Astrocyte (in vitro differentiated cells and primary cell): ENCODE data around the gene SERPINA9. TPM values are rescaled to one million over a fixed set of nuclear protein-coding genes. Genes with fewer than 3 reads are reported as not detected.

Experiments used
- DNase-seq: peaks from one replicate; pipeline ENCODE4 v3.0.0-alpha.2; 2010; ENCODE audit warnings: low read depth
- FAIRE-seq: peaks from 2 replicates; lab custom pipeline; 2011; peaks lifted over from hg19 to GRCh38; lab: Jason Lieb, UNC
- H2AFZ ChIP-seq: 2 replicates; pipeline ENCODE4 v1.6.0; 2012; ENCODE audit warnings: low read depth, low read length, inconsistent platforms
- H3K27ac ChIP-seq: 2 replicates; pipeline ENCODE4 v1.5.1; 2011; ENCODE audit warnings: low read depth, low read length, inconsistent platforms
- H3K27me3 ChIP-seq: 2 replicates; pipeline ENCODE4 v1.6.0; 2011; ENCODE audit warnings: low read length, inconsistent platforms; ENCODE audit not compliant: insufficient read depth
- H3K36me3 ChIP-seq: 2 replicates; pipeline ENCODE4 v1.5.1; 2011; ENCODE audit warnings: low read length, inconsistent platforms; ENCODE audit not compliant: insufficient read depth
- H3K4me1 ChIP-seq: 2 replicates; pipeline ENCODE4 v1.5.1; 2011; ENCODE audit warnings: low read length, inconsistent platforms; ENCODE audit not compliant: insufficient read depth
- H3K4me2 ChIP-seq: 2 replicates; pipeline ENCODE4 v1.6.0; 2012; ENCODE audit warnings: low read length, inconsistent platforms
- H3K4me3 ChIP-seq: 2 replicates; pipeline ENCODE4 v1.5.1; 2011; ENCODE audit warnings: low read depth, mild to moderate bottlenecking, low read length, inconsistent platforms; ENCODE audit not compliant: insufficient read depth
- H3K79me2 ChIP-seq: 2 replicates; pipeline ENCODE4 v1.6.0; 2012; ENCODE audit warnings: mild to moderate bottlenecking, low read length, inconsistent platforms; ENCODE audit not compliant: insufficient read depth
- H3K9ac ChIP-seq: 2 replicates; pipeline ENCODE4 v1.6.0; 2012; ENCODE audit warnings: mild to moderate bottlenecking, low read length, inconsistent platforms
- H3K9me3 ChIP-seq: 2 replicates; pipeline ENCODE4 v1.5.1; 2012; ENCODE audit warnings: low read depth, mild to moderate bottlenecking, low read length, inconsistent platforms; ENCODE audit not compliant: insufficient read depth
- H4K20me1 ChIP-seq: 2 replicates; pipeline ENCODE4 v1.6.0; 2012; ENCODE audit warnings: low read length, inconsistent platforms; ENCODE audit not compliant: insufficient read depth
- H3K27ac Mint-ChIP-seq: one replicate; pipeline ENCODE4 v1.8.0; 2021; ENCODE audit warnings: mild to moderate bottlenecking, mixed read lengths; ENCODE audit not compliant: unreplicated experiment
- H3K27me3 Mint-ChIP-seq: one replicate; pipeline ENCODE4 v1.8.0; 2021; ENCODE audit warnings: low read depth, mixed read lengths; ENCODE audit not compliant: unreplicated experiment
- H3K36me3 Mint-ChIP-seq: one replicate; pipeline ENCODE4 v1.8.0; 2021; ENCODE audit warnings: low read depth, mixed read lengths; ENCODE audit not compliant: unreplicated experiment
- H3K4me1 Mint-ChIP-seq: one replicate; pipeline ENCODE4 v1.8.0; 2021; ENCODE audit warnings: low read depth, mixed read lengths; ENCODE audit not compliant: unreplicated experiment
- H3K4me3 Mint-ChIP-seq: one replicate; pipeline ENCODE4 v1.8.0; 2021; ENCODE audit warnings: mild to moderate bottlenecking, moderate library complexity, mixed read lengths; ENCODE audit not compliant: unreplicated experiment
- H3K9me3 Mint-ChIP-seq: one replicate; pipeline ENCODE4 v1.8.0; 2021; ENCODE audit warnings: mild to moderate bottlenecking, mixed read lengths; ENCODE audit not compliant: unreplicated experiment
- EZH2 ChIP-seq: IDR thresholded peaks from 2 replicates; pipeline ENCODE4 v1.6.1; 2012; ENCODE audit warnings: mild to moderate bottlenecking, low read length, inconsistent platforms; ENCODE audit not compliant: insufficient read depth
- total RNA-seq: library from RNA; stranded (reverse); gene quantifications from 2 replicates; pipeline ENCODE4 v1.2.1, GENCODE V29; 2021
- TF ChIP-seq, protein P1 (sequence below): IDR thresholded peaks from 2 replicates; pipeline ENCODE4 v1.5.1; 2011; ENCODE audit warnings: low read depth, mild to moderate bottlenecking, inconsistent platforms, low read length, moderate library complexity; ENCODE audit not compliant: insufficient read depth

Gene SERPINA9
- total RNA-seq, 1 donor from 2014 or later, result not detected

DNA sequence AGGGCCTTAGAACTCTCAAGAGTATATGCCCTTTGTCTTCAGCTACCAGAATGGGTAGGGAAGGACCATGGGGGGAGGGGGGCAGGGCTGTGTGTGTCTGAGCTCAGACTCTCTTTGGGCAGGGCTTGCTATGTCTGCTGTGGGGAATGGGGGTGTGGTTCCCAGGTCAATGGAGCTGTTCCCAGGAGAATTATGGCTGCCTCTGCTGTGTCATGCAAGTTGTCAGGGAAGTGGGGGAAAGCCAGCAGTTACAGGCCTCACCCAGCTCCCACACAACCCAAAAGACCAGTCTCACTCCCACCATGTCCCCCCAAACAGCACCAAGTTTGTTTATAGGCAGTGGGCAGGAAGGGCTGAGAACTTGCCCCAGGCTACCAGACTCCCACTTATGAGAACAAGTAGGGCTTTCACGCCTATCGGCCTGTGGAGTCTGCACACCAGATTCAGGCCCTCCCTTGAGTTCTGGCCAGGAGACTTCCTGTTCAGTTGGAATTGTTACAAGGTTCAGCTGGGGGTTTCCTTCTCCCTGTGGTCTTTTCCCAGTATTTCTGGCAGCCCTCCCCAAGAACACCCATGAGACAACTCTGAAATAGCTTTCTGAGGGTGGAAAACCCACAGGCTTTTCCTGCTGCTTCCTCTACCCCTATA is 17.3 kb downstream of the SERPINA9 start:
- H3K27ac Mint-ChIP-seq, result no peak overlapping the region
- peaks cover 2% of the 10 kb centered on the region for H3K27me3 Mint-ChIP-seq
- Histone ChIP-seq H3K79me2 (no peaks in the 10 kb centered on the region), H3K4me1 (no peaks in the 10 kb centered on the region), H2AFZ (no peak overlapping the region), H3K27ac (no peak overlapping the region), H3K9ac (no peak overlapping the region), H3K27me3 (no peaks in the 10 kb centered on the region), H3K4me2 (no peak overlapping the region), H3K9me3 (no peaks in the 10 kb centered on the region), H4K20me1 (no peaks in the 10 kb centered on the region), H3K36me3 (no peaks in the 10 kb centered on the region), H3K4me3 (no peak overlapping the region)
- H3K36me3 Mint-ChIP-seq, result peaks cover 2% of the 10 kb centered on the region
- FAIRE-seq (no peak), DNase-seq (no peak)
- H3K4me1 Mint-ChIP-seq, result peaks cover 2% of the 10 kb centered on the region
- H3K4me3 Mint-ChIP-seq, result no peak overlapping the region
- peaks cover 8% of the 10 kb centered on the region for H3K9me3 Mint-ChIP-seq
- no peak for TF ChIP-seq EZH2
- TF ChIP-seq, protein P1, sequence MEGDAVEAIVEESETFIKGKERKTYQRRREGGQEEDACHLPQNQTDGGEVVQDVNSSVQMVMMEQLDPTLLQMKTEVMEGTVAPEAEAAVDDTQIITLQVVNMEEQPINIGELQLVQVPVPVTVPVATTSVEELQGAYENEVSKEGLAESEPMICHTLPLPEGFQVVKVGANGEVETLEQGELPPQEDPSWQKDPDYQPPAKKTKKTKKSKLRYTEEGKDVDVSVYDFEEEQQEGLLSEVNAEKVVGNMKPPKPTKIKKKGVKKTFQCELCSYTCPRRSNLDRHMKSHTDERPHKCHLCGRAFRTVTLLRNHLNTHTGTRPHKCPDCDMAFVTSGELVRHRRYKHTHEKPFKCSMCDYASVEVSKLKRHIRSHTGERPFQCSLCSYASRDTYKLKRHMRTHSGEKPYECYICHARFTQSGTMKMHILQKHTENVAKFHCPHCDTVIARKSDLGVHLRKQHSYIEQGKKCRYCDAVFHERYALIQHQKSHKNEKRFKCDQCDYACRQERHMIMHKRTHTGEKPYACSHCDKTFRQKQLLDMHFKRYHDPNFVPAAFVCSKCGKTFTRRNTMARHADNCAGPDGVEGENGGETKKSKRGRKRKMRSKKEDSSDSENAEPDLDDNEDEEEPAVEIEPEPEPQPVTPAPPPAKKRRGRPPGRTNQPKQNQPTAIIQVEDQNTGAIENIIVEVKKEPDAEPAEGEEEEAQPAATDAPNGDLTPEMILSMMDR, result no peak

DNA sequence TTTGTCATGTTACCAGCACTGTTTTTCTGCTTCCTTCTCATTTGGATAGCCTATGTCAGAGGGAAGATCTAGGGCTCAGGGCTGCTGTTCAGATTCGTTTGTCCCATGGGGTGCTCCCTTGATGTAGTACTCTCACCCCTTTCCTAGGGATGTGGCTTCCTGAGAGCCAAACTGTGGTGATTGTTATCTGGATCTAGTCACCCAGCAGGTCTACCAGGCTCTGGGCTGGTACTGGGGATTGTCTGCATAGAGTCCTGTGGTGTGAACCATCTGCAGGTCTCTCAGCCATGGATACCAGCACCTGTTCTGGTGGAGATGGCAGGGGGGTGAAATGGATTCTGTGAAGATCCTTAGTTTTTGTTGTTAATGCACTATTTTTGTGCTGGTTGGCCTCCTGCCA is 17.9 kb downstream of the SERPINA9 start:
- Mint-ChIP-seq H3K4me3 (no peak overlapping the region), H3K4me1 (peaks cover 2% of the 10 kb centered on the region), H3K9me3 (peaks cover 8% of the 10 kb centered on the region), H3K36me3 (peaks cover 2% of the 10 kb centered on the region), H3K27me3 (peaks cover 2% of the 10 kb centered on the region), H3K27ac (no peak overlapping the region)
- DNase-seq (no peak), FAIRE-seq (no peak)
- Histone ChIP-seq H4K20me1 (no peaks in the 10 kb centered on the region), H3K27me3 (no peaks in the 10 kb centered on the region), H3K9ac (no peak overlapping the region), H3K4me3 (no peak overlapping the region), H2AFZ (no peak overlapping the region), H3K4me1 (no peaks in the 10 kb centered on the region), H3K36me3 (no peaks in the 10 kb centered on the region), H3K79me2 (no peaks in the 10 kb centered on the region), H3K27ac (no peak overlapping the region), H3K4me2 (no peak overlapping the region), H3K9me3 (no peaks in the 10 kb centered on the region)
- TF ChIP-seq, protein P1, result no peak
- no peak for TF ChIP-seq EZH2

DNA sequence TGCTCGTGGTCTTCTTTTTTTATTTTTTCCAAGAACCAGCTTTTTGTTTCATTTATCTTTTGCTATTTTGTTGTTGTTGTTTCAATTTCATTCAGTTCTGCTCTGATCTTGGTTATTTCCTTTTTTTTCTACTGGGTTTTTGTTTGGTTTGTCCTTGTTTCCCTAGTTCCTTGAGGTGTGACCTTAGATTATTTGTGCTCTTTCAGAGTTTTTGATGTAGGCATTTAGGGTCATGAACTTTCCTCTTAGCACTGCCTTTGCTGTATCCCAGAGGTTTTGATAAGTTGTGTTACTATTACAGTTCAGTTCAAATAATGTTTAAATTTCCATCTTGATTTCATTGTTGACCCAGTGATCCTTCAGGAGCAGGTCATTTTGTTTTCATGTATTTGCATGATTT is 20.1 kb downstream of the SERPINA9 start:
- FAIRE-seq (no peak), DNase-seq (no peak)
- no peak overlapping the region for H3K4me3 ChIP-seq
- H3K9ac ChIP-seq, result no peak overlapping the region
- H2AFZ ChIP-seq, result no peak overlapping the region
- no peaks in the 10 kb centered on the region for H3K79me2 ChIP-seq
- H3K27me3 ChIP-seq, result peaks cover 6% of the 10 kb centered on the region
- H4K20me1 ChIP-seq, result no peaks in the 10 kb centered on the region
- H3K9me3 ChIP-seq, result no peaks in the 10 kb centered on the region
- H3K4me1 ChIP-seq, result no peaks in the 10 kb centered on the region
- H3K4me2 ChIP-seq, result no peak overlapping the region
- H3K27me3 Mint-ChIP-seq, result peaks cover 11% of the 10 kb centered on the region
- peaks cover 8% of the 10 kb centered on the region for H3K9me3 Mint-ChIP-seq
- TF ChIP-seq, protein P1, result no peak
- no peak for TF ChIP-seq EZH2
- H3K36me3 Mint-ChIP-seq, result peaks cover 2% of the 10 kb centered on the region
- H3K27ac Mint-ChIP-seq, result no peak overlapping the region
- H3K4me3 Mint-ChIP-seq, result no peak overlapping the region
- H3K36me3 ChIP-seq, result no peaks in the 10 kb centered on the region
- no peaks in the 10 kb centered on the region for H3K4me1 Mint-ChIP-seq
- H3K27ac ChIP-seq, result no peak overlapping the region
